ENCODE results near the gene PSMB2.

Gene PSMB2

DNA sequence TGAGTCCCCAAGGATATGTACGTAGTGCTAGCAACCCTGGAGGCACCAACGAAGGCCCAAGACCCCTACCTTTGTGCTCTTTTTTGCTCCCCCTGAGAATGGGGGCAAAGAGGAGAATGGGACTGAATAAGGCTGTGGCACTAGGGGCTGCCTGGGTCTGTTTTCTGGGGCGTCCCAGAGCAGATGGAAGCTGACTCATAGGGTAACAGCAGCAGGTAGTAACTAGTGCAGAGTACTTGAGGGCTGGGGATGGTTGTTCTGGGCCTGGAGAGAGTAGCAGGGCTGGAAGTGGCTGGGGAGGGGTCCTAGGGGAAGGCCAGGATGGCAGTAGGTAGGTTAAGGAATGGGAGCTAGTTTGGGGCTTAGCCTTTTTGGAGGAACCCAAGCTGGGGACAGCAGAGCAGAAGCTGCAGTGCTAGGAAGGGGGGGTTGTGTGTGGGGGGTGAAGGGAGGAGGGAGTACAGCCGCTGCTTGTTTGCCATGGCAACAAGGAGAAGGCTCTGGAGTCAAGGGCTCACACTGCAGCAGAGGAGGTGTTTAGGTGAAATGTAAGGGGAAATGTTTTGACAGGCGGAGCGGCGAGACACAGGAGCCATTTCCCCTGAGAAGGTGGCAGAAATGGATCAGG, 81.9 kb downstream of the PSMB2 start:
- in situ Hi-C loops (cut with HindIII; ENCODE audit: low sequenced_read_pairs), result no loop called here
- DNase-seq (ENCODE audit: low read depth, low spot score), result no peak
- TF ChIP-seq, protein P1, sequence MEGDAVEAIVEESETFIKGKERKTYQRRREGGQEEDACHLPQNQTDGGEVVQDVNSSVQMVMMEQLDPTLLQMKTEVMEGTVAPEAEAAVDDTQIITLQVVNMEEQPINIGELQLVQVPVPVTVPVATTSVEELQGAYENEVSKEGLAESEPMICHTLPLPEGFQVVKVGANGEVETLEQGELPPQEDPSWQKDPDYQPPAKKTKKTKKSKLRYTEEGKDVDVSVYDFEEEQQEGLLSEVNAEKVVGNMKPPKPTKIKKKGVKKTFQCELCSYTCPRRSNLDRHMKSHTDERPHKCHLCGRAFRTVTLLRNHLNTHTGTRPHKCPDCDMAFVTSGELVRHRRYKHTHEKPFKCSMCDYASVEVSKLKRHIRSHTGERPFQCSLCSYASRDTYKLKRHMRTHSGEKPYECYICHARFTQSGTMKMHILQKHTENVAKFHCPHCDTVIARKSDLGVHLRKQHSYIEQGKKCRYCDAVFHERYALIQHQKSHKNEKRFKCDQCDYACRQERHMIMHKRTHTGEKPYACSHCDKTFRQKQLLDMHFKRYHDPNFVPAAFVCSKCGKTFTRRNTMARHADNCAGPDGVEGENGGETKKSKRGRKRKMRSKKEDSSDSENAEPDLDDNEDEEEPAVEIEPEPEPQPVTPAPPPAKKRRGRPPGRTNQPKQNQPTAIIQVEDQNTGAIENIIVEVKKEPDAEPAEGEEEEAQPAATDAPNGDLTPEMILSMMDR (IDR thresholded peaks at IDR 0.05; ENCODE audit: low read depth, low read length), result no peak

DNA sequence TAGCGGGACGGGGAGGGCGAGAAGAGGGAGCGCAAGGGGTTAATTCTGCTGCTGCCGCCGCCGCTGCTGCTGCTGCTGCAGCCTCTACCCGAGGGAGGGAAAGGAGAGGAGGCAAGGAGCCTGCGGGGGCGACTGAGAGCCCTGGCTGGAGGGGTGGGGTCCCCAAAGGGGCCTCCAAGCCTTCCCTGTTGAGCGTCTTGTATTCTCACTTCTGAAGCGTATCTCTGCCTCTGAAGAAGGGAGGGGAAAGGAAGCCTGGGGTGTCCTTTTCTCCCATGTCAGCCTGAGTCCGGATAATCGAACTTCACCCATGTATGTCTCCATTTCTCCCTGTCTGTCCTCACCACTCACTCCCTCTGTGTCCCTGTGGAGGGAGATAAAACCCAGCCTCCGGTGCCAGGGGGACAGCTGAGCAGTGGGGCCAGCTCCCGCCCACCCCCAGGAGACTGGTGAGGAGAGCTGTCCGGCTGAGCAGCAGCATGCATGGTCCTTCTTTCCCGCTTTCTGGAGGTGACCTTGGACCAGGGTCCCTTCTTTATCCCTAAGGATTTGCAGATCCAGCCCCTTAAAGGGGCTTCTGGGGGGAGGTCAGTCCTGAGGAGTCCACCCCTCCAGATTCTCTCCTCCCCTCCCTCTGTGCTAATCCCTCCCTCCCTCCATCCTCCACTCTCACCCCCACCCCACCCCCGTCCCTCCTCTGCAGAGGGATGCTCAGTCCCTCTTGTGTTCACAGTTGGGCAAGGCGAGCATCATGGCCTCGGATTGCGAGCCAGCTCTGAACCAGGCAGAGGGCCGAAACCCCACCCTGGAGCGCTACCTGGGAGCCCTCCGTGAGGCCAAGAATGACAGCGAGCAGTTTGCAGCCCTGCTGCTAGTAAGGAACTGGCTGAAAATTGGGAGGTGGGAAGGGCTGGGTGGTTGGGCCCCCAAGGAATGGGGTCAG, 82.7 kb downstream of the PSMB2 start:
- TF ChIP-seq, protein P1 (IDR thresholded peaks at IDR 0.05; ENCODE audit: low read depth, low read length), result peak; percentile 12
- H3K4me3 ChIP-seq (ENCODE audit: low read depth, low read length), result peak overlapping the region; percentile 94
- no peak for DNase-seq (ENCODE audit: low read depth, low spot score)
- in situ Hi-C loops (cut with HindIII; ENCODE audit: low sequenced_read_pairs), result no loop called here

More for the DNA sequence above, 81.9 kb downstream of the PSMB2 start:
- no peak overlapping the region for H3K4me3 ChIP-seq (ENCODE audit: low read depth, low read length)

DNA sequence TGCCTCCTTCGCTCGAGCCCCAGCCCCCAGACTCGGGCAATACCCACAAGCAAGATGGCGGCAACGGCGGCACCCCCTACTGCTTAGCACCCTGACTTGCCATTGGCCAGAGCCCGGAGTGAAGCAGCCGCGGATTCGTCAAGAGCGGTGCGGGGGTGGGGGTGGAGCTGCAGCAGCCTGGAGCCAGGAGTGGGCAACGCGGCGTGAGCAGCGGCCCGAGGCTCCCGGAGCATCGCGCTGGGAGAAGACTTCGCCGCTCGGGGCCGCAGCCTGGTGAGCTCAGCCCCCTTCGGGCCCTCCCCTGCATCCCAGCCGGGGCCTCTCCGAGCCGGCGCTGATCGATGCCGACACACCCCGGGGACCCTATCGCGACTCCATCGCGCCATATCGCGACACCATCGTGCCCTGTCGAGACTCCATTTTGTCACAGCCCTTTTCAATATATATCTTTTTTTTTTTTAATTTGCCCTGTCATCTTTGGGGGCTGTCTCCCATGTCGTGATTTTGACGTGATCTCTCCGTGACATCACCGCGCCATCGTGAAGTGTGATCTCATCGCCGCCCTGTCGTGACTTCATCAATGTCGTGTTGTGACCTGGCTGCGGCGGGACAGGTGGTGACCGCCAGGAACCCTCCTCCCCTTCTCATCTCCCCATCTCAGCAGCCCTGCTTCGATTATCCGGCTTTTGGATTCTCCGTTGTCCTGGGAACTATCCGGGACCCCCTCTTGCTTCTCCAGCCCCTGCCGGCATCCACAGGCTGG, 83.5 kb downstream of the PSMB2 start, which contains the start of gene NCDN:
NCDN (plus strand) TSS at position 189 of the 763 bp plus-strand sequence; CDS start at position 581, 392 bp downstream.
- peak within 1 kb of the TSS; percentile 94 for H3K4me3 ChIP-seq (ENCODE audit: low read depth, low read length)
- in situ Hi-C loops (cut with HindIII; ENCODE audit: low sequenced_read_pairs), result no loop called here
- TF ChIP-seq, protein P1 (IDR thresholded peaks at IDR 0.05; ENCODE audit: low read depth, low read length), result no peak
- peak; percentile 99 for DNase-seq (ENCODE audit: low read depth, low spot score)

DNA sequence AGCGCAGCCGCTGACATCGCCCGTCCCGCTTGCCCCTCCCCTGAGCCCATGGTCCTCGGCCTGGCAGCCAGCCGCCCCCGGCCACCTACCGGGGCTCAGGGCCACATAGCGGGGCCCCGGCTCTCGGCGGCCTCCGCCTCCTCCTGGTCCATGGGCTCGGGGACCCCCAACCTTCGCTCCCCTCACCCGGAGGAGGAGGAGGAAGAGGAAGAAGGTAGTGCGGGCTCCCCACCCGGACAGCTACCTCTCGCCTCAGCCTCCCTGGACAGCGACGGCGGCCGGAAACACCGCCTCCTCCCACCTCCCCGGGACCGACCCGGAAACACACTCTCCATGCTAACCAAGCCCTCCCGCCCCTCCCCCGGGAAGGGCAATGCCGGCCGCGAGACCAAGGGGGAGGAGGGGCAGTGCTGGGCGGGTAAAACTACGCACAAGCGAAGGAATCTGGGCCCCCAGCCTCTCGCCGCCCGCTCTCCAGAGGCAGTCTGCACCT, 84.2 kb downstream of the PSMB2 start, which contains the start of gene KIAA0319L:
KIAA0319L (minus strand) TSS at position 286 of the 493 bp plus-strand sequence. CDS start 2,912 bp downstream, outside the sequence.
- no peak for DNase-seq (ENCODE audit: low read depth, low spot score)
- TF ChIP-seq, protein P1 (IDR thresholded peaks at IDR 0.05; ENCODE audit: low read depth, low read length), result no peak
- H3K4me3 ChIP-seq (ENCODE audit: low read depth, low read length), result peak within 1 kb of the TSS; percentile 94
- in situ Hi-C loops (cut with HindIII; ENCODE audit: low sequenced_read_pairs), result no loop called here

DNA sequence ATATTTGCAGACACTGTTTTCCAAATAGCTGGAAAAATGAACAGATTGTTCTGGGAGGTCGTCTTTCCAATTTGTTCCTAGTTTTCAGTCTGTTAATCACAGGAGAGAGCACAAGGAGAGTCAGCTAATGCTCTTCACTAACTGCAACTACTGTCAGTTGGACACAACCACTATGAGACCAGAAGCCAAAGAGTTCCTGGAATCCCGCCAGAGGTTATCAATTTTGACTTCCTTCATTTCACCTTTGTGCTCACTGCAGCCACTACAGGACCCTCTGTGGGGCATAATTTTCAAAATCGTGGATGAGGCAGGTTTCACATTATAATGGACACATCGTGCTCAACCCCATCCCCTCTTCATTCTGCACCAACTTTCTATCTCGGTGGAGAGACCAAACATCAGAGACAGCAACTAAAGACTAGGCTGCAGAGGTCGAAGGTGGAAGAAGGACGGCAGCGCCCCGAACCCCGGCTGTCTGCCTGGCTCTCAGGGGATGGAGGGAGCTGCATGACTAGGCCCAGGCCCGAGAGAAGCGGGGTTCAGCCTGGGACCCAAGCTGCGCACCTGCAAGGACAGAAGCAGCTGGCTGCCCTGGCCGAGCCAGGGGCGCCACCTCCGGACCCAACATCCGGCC, 84.7 kb downstream of the PSMB2 start:
- in situ Hi-C loops (cut with HindIII; ENCODE audit: low sequenced_read_pairs), result no loop called here
- TF ChIP-seq, protein P1 (IDR thresholded peaks at IDR 0.05; ENCODE audit: low read depth, low read length), result no peak
- DNase-seq (ENCODE audit: low read depth, low spot score), result no peak
- peak overlapping the region; percentile 94 for H3K4me3 ChIP-seq (ENCODE audit: low read depth, low read length)

All from astrocyte of the spinal cord (primary cell).